GM12878 (cell line): ENCODE measurements around the gene SULT6B1. TPM values are rescaled to one million over a fixed set of nuclear protein-coding genes. Genes with fewer than 3 reads are reported as not detected.

Source experiments
- ATAC-seq: fragments of 200-7000 bp; cut with Tn5 transposase; 3 replicates; pipeline ENCODE4 v1.9.1; 2020; ENCODE audit warnings: mild to moderate bottlenecking, moderate library complexity
- BruUV-seq: library from RNA; stranded (reverse); fragments of 400-500 nt; replicated peaks from 2 replicates; lab custom pipeline; 2021; lab: Mats Ljungman, UMichigan
- CTCF ChIA-PET: fragments of 300-600 bp; sonication (Branson Sonifier 250); formaldehyde crosslinking; extraction: SDS; loops from one replicate; lab custom pipeline; 2021; ENCODE audit warnings: inconsistent platforms; lab: Yijun Ruan, JAX
- POLR2A ChIA-PET: fragments of 350-600 bp; formaldehyde crosslinking; extraction: SDS; loops from one replicate; lab custom pipeline; 2021; ENCODE audit warnings: inconsistent platforms; lab: Charles Lee
- RAD21 ChIA-PET: fragments of 300-600 bp; sonication (Branson Sonifier 250); formaldehyde crosslinking; loops from one replicate; lab custom pipeline; 2023; ENCODE audit warnings: antibody characterized with exemption; ENCODE audit not compliant: unreplicated experiment; lab: Charles Lee
- SMC1A ChIA-PET: fragments of 300-600 bp; sonication (Branson Sonifier 250); formaldehyde crosslinking; loops from one replicate; lab custom pipeline; 2023; ENCODE audit not compliant: unreplicated experiment, uncharacterized antibody; lab: Charles Lee
- DNase-seq: peaks from one replicate; pipeline ENCODE4 v3.0.0-alpha.2; 2011; ENCODE audit warnings: low read depth, low spot score
- FAIRE-seq: peaks from 3 replicates; lab custom pipeline; 2011; peaks lifted over from hg19 to GRCh38; lab: Jason Lieb, UNC
- H2AFZ ChIP-seq: 2 replicates; pipeline ENCODE4 v1.6.0; 2011; ENCODE audit warnings: low read depth, low read length, control low read depth; ENCODE audit not compliant: control insufficient read depth
- H3K27ac ChIP-seq: 2 replicates; pipeline ENCODE4 v1.5.1; 2011; ENCODE audit warnings: control low read depth; ENCODE audit not compliant: control insufficient read depth, insufficient read depth
- H3K27me3 ChIP-seq, 2 experiments: replicated peaks in 1 of 2; 2 replicates each; pipeline versions ENCODE4 v1.6.0 to v1.6.1; 2011; ENCODE audit warnings: low read length in 1 of 2; ENCODE audit not compliant: control insufficient read depth in 2 of 2, insufficient read depth in 2 of 2
- H3K36me3 ChIP-seq, 2 experiments: 2 replicates each; pipeline ENCODE4 v1.5.1; 2011; ENCODE audit warnings: low read length in 1 of 2; ENCODE audit not compliant: control insufficient read depth in 2 of 2, insufficient read depth in 2 of 2
- H3K4me1 ChIP-seq: 2 replicates; pipeline ENCODE4 v1.6.1; 2011; ENCODE audit warnings: mild to moderate bottlenecking, low read length, moderate library complexity, mixed read lengths; ENCODE audit not compliant: control insufficient read depth, insufficient read depth
- H3K4me2 ChIP-seq: 2 replicates; pipeline ENCODE4 v1.6.0; 2011; ENCODE audit warnings: control low read depth; ENCODE audit not compliant: control insufficient read depth, insufficient read depth
- H3K4me3 ChIP-seq: fragments of 200-600 bp; sonication (generic); 2 replicates; pipeline ENCODE4 v1.5.1; 2016
- H3K79me2 ChIP-seq: 2 replicates; pipeline ENCODE4 v1.6.0; 2011; ENCODE audit warnings: low read length; ENCODE audit not compliant: control insufficient read depth, insufficient read depth
- H3K9ac ChIP-seq: 2 replicates; pipeline ENCODE4 v1.8.0; 2011; ENCODE audit warnings: low read length, control low read depth, mixed read lengths; ENCODE audit not compliant: control insufficient read depth, insufficient read depth
- H3K9me3 ChIP-seq: replicated peaks from 3 replicates; pipeline ENCODE4 v1.5.1; 2011; ENCODE audit warnings: mild to moderate bottlenecking, low read length; ENCODE audit not compliant: control insufficient read depth, insufficient read depth
- H4K20me1 ChIP-seq: 2 replicates; pipeline ENCODE4 v1.6.0; 2011; ENCODE audit not compliant: control insufficient read depth, insufficient read depth
- BACH1 ChIP-seq: fragments of 450-650 bp; IDR thresholded peaks from 2 replicates; pipeline ENCODE4 v1.6.1; 2017; ENCODE audit warnings: mild to moderate bottlenecking, borderline replicate concordance
- CEBPZ ChIP-seq: fragments of 150-350 bp; IDR thresholded peaks from 2 replicates; pipeline ENCODE4 v1.6.1; 2016; ENCODE audit warnings: low read depth, low read length
- EED ChIP-seq: sonication (generic); IDR thresholded peaks from 2 replicates; pipeline ENCODE4 v1.6.1; 2016; ENCODE audit warnings: antibody characterized with exemption, low read depth
- IRF4 ChIP-seq: IDR thresholded peaks from 2 replicates; pipeline ENCODE4 v1.6.1; 2011; ENCODE audit warnings: low read depth, low read length
- NFIC ChIP-seq: IDR thresholded peaks from 2 replicates; pipeline ENCODE4 v1.6.1; 2012; ENCODE audit warnings: low read depth, mild to moderate bottlenecking, inconsistent platforms, low read length, moderate library complexity
- NR2C1 ChIP-seq: fragments of 450-650 bp; IDR thresholded peaks from 2 replicates; pipeline ENCODE4 v1.6.1; 2017; ENCODE audit warnings: antibody characterized with exemption, mild to moderate bottlenecking, moderate library complexity
- POLR2AphosphoS2 ChIP-seq: IDR thresholded peaks from 2 replicates; pipeline ENCODE4 v1.6.1; 2011; ENCODE audit warnings: low read depth, mild to moderate bottlenecking, low read length, improper control_type of control experiment, moderate library complexity
- SIN3A ChIP-seq: IDR thresholded peaks from 2 replicates; pipeline ENCODE4 v1.6.1; 2012; ENCODE audit warnings: low read depth, low read length, improper control_type of control experiment
- SMAD5 ChIP-seq: IDR thresholded peaks from 2 replicates; pipeline ENCODE4 v1.6.1; 2016; ENCODE audit warnings: antibody characterized with exemption, low read depth
- STAT3 ChIP-seq: IDR thresholded peaks from 2 replicates; pipeline ENCODE4 v1.6.1; 2011; ENCODE audit warnings: low read depth, low read length, improper control_type of control experiment
- WRNIP1 ChIP-seq: IDR thresholded peaks from 2 replicates; pipeline ENCODE4 v1.6.1; 2011; ENCODE audit warnings: low read depth, low read length, improper control_type of control experiment, borderline replicate concordance
- ZBED1 ChIP-seq: IDR thresholded peaks from 2 replicates; pipeline ENCODE4 v1.6.1; 2016; ENCODE audit warnings: borderline replicate concordance
- ZBTB33 ChIP-seq: fragments of 450-650 bp; IDR thresholded peaks from 2 replicates; pipeline ENCODE4 v1.6.1; 2017; ENCODE audit warnings: mild to moderate bottlenecking
- WGBS: methylation state at CpG from one replicate; pipeline ENCODE4 v1.1.6; 2016; ENCODE audit warnings: low lambda C conversion rate; ENCODE audit not compliant: insufficient replicate concordance, insufficient coverage; ENCODE audit errors: missing lambda C conversion rate; 5-methylcytosine and 5-hydroxymethylcytosine counted together
- in situ Hi-C: fragments of 300-500 bp; cut with MboI; formaldehyde crosslinking; loops from 9 replicates; pipeline ENCODE4 v1.14.3; 2018; ENCODE audit warnings: mixed read lengths
- intact Hi-C: fragments of 100-400 bp; cut with micrococcal nuclease; formaldehyde crosslinking; loops from one replicate; pipeline ENCODE4 v1.14.2; 2022; ENCODE audit not compliant: unreplicated experiment
- polyA plus RNA-seq, 11 experiments: library from polyadenylated mRNA; depleted of rRNA in 4 of 11; unstranded in 6 of 11; stranded (reverse) in 5 of 11; fragments of >200 nt; fragmentation: Nextera tagmentation in 4 of 11; fragmentation: Illumina TruSeq in 1 of 11; extraction: Ambion mirVana in 4 of 11; extraction: Trizol in 1 of 11; gene quantifications; 1 replicate in 1 of 11; 2 replicates in 10 of 11; pipeline versions ENCODE4 v1.2.1 to v1.2.3, GENCODE V29; 2011 to 2016; ENCODE audit warnings: inconsistent platforms in 2 of 11, missing spikeins in 2 of 11, low read depth in 1 of 11
- total RNA-seq, 4 experiments: library from RNA; depleted of rRNA in 3 of 4; stranded (reverse); fragments of >200 nt in 3 of 4; fragmentation: Illumina TruSeq in 1 of 4; extraction: Trizol in 1 of 4; gene quantifications; 2 replicates each; pipeline versions ENCODE4 v1.2.1 to v1.2.3, GENCODE V29; 2013 to 2021

The SULT6B1 gene
- total and polyA plus RNA-seq, 10 of the 15 experiments (the other 5 are each of a cell fraction or from before 2014, with no cell fraction given), result not detected

GRCh38 chr2:37215250-37215649 lies 26.8 kb upstream of the SULT6B1 start:
- H3K4me1 ChIP-seq, result no peaks in the 10 kb centered on the region
- no peak overlapping the region for H3K4me2 ChIP-seq
- H3K27me3 ChIP-seq, result no peaks in the 10 kb centered on the region
- FAIRE-seq, result no peak
- POLR2A ChIA-PET, result interaction anchor here (1.1 kb wide), 1 partner anchor 18 kb away, joined by 3 read pairs; no protein-coding TSS in a partner anchor
- intact Hi-C loops (no loop called here), in situ Hi-C loops (no loop called here)
- H2AFZ ChIP-seq, result no peak overlapping the region
- no peaks in the 10 kb centered on the region for H4K20me1 ChIP-seq
- BruUV-seq, result TSS peak; percentile 7
- no peak for ATAC-seq
- no peaks in the 10 kb centered on the region for H3K79me2 ChIP-seq
- 65% methylated on average over 1 of the region's 1 CpG for WGBS
- no peak for DNase-seq
- no peaks in the 10 kb centered on the region for H3K9me3 ChIP-seq
- SMC1A ChIA-PET, result interaction anchor here (0.8 to 1.0 kb wide), 3 partner anchors 15 to 132 kb away, joined by 3 read pairs; no protein-coding TSS in a partner anchor
- H3K9ac ChIP-seq, result no peak overlapping the region
- no peak overlapping the region for H3K27ac ChIP-seq
- peaks cover 6 to 24% of the 10 kb centered on the region in 2 experiments for H3K36me3 ChIP-seq
- 0 out of 2 replicates have a peak, but pooled peaks have one; percentile 38 for TF ChIP-seq BACH1
- TF ChIP-seq EED, result no peak
- RAD21 ChIA-PET, result no interaction called here
- CTCF ChIA-PET, result interaction anchor here (1.4 kb wide), 1 partner anchor 47 kb away, joined by 5 read pairs; no protein-coding TSS in a partner anchor
- no peak overlapping the region for H3K4me3 ChIP-seq

- ChIA-PET POLR2A (interaction anchor here (1.4 kb wide), 1 partner anchor 13 kb away, joined by 3 read pairs; no protein-coding TSS in a partner anchor), SMC1A (no interaction called here), RAD21 (interaction anchor here (1.0 kb wide), 1 partner anchor 10 kb away, joined by 3 read pairs; no protein-coding TSS in a partner anchor), CTCF (interaction anchor here (0.6 to 1.8 kb wide), 3 partner anchors 12 to 40 kb away, joined by 3 to 7 read pairs (median 5); no protein-coding TSS in a partner anchor)
- FAIRE-seq, result no peak
- Histone ChIP-seq H2AFZ (no peak overlapping the region), H3K9me3 (peaks cover 4% of the 10 kb centered on the region; the same call in 2 of the 3 replicates), H3K79me2 (peaks cover 1% of the 10 kb centered on the region), H3K9ac (no peak overlapping the region), H3K36me3 (peaks cover 3 to 24% of the 10 kb centered on the region in 2 experiments), H4K20me1 (no peaks in the 10 kb centered on the region), H3K27ac (no peak overlapping the region), H3K4me2 (no peak overlapping the region), H3K27me3 (no peaks in the 10 kb centered on the region), H3K4me1 (no peaks in the 10 kb centered on the region), H3K4me3 (no peak overlapping the region)
- intact Hi-C loops (no loop called here), in situ Hi-C loops (no loop called here)
- DNase-seq, result no peak
- no peak for ATAC-seq
- BruUV-seq, result no TSS peak
- 64% methylated on average over 3 of the region's 3 CpGs for WGBS
- no peak for TF ChIP-seq NR2C1
- no peak for TF ChIP-seq WRNIP1
- TF ChIP-seq NFIC, result no peak
- TF ChIP-seq ZBED1, result no peak
- TF ChIP-seq SMAD5, result no peak
- TF ChIP-seq POLR2AphosphoS2, result no peak
- TF ChIP-seq STAT3, result no peak
- TF ChIP-seq IRF4, result no peak
- TF ChIP-seq CEBPZ, result no peak
- no peak for TF ChIP-seq ZBTB33
- TF ChIP-seq SIN3A, result no peak
Observed at GRCh38 chr2:37211939-37212338, 23.5 kb upstream of the SULT6B1 start.
